WTC11 (cell line): ENCODE measurements around the gene COG4. TPM values are rescaled to one million over a fixed set of nuclear protein-coding genes. Genes with fewer than 3 reads are reported as not detected.

ENCODE experiments used
- FOXJ3 ChIP-seq: sonication (generic); formaldehyde crosslinking; IDR thresholded peaks from 2 replicates; pipeline ENCODE4 v1.9.0; 2021; ENCODE audit warnings: missing genetic modification reagents, mild to moderate bottlenecking, borderline replicate concordance
- GRHL2 ChIP-seq: fragments of 250-450 bp; sonication (Bioruptor Pico); IDR thresholded peaks from 2 replicates; pipeline ENCODE4 v1.8.0; 2022; ENCODE audit warnings: mild to moderate bottlenecking, moderate library complexity; ENCODE audit not compliant: insufficient replicate concordance, severe bottlenecking
- MXD4 ChIP-seq: fragments of 250-450 bp; sonication (Bioruptor Pico); IDR thresholded peaks from 2 replicates; pipeline ENCODE4 v1.8.0; 2021; ENCODE audit warnings: mild to moderate bottlenecking, moderate library complexity, borderline replicate concordance
- NFYB ChIP-seq: sonication (generic); formaldehyde crosslinking; conservative IDR thresholded peaks from 2 replicates; pipeline ENCODE4 v1.8.0; 2022; ENCODE audit warnings: low read depth, missing genetic modification reagents
- OVOL2 ChIP-seq: fragments of 250-450 bp; sonication (Bioruptor Pico); IDR thresholded peaks from 2 replicates; pipeline ENCODE4 v1.9.0; 2021; ENCODE audit warnings: mild to moderate bottlenecking, borderline replicate concordance
- SOX15 ChIP-seq: fragments of 250-450 bp; sonication (Bioruptor Pico); IDR thresholded peaks from 2 replicates; pipeline ENCODE4 v1.9.0; 2021; ENCODE audit warnings: mild to moderate bottlenecking
- TCF7 ChIP-seq: sonication (generic); formaldehyde crosslinking; IDR thresholded peaks from 2 replicates; pipeline ENCODE4 v1.8.0; 2022; ENCODE audit warnings: mild to moderate bottlenecking, low read depth, missing genetic modification reagents, moderate library complexity
- TEAD1 ChIP-seq: sonication (generic); formaldehyde crosslinking; IDR thresholded peaks from 2 replicates; pipeline ENCODE4 v1.8.0; 2022; ENCODE audit warnings: mild to moderate bottlenecking, missing genetic modification reagents
- TP53 ChIP-seq: sonication (generic); formaldehyde crosslinking; IDR thresholded peaks from 2 replicates; pipeline ENCODE4 v1.8.1; 2023; ENCODE audit warnings: mild to moderate bottlenecking, missing genetic modification reagents
- ZNF263 ChIP-seq: sonication (generic); formaldehyde crosslinking; IDR thresholded peaks from 2 replicates; pipeline ENCODE4 v1.8.1; 2022; ENCODE audit warnings: low read depth, mild to moderate bottlenecking, moderate library complexity, missing genetic modification reagents
- ZNF416 ChIP-seq: fragments of 250-450 bp; sonication (Bioruptor Pico); IDR thresholded peaks from 2 replicates; pipeline ENCODE4 v1.9.0; 2021; ENCODE audit warnings: mild to moderate bottlenecking, inconsistent platforms
- total RNA-seq: library from RNA; stranded (reverse); gene quantifications from 3 replicates; pipeline ENCODE4 v1.2.3, GENCODE V29; 2021
- TF ChIP-seq, protein P1 (sequence below): sonication (generic); formaldehyde crosslinking; IDR thresholded peaks from 2 replicates; pipeline ENCODE4 v1.8.0; 2022; ENCODE audit warnings: mild to moderate bottlenecking, missing genetic modification reagents
- TF ChIP-seq, protein P2 (sequence below): sonication (generic); formaldehyde crosslinking; IDR thresholded peaks from 2 replicates; pipeline ENCODE4 v1.8.1; 2023; ENCODE audit warnings: mild to moderate bottlenecking, missing genetic modification reagents, borderline replicate concordance
- TF ChIP-seq, protein P3 (sequence below): sonication (generic); formaldehyde crosslinking; IDR thresholded peaks from 2 replicates; pipeline ENCODE4 v1.8.0; 2022; ENCODE audit warnings: mild to moderate bottlenecking, missing genetic modification reagents
- TF ChIP-seq, protein P4 (sequence below): fragments of 250-450 bp; sonication (Bioruptor Pico); IDR thresholded peaks from 2 replicates; pipeline ENCODE4 v1.9.0; 2021; ENCODE audit warnings: mild to moderate bottlenecking
- TF ChIP-seq, protein P5 (sequence below): sonication (generic); formaldehyde crosslinking; IDR thresholded peaks from 2 replicates; pipeline ENCODE4 v1.8.1; 2022; ENCODE audit warnings: low read depth, mild to moderate bottlenecking, moderate library complexity, missing genetic modification reagents, borderline replicate concordance

COG4 gene
- total RNA-seq, 1 experiment from 2014 or later: 56.6 TPM

DNA sequence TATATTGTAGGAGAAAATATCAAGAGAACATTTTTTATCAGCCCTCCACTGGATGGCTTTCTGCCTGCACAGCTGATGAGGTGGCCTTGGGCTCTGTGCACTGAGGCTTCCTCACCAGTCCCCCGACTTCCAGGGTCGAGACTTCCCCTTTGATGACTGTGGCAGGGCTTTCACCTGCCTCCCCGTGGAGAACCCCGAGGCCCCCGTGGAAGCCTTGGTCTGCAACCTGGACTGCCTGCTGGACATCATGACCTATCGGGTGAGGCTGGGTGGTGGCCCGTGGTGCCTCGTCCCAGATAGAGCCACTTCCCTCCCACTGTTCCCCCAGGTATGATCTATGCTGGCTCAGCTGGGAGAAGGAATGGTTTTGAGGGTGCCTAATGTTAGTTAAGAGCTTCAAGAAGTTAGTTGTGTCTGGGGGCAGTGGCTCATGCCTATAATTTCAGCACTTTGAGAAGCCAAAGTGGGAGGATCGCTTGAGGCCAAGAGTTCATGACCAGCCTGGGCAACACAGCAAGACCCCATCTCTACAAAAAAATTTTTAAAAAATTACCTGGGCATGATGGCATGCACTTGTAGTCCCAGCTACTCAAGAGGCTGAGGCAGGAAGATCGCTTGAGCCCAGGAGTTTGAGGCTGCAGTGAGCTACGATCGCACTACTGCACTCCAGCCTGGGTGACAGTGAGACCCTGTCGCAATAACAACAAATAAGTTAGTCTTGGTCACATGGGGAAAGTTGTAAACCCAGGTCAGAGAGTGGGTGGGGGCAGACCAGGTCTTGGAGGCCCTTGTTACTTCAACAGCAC is 57.2 kb downstream of the COG4 start (continued):
- TF ChIP-seq, protein P1, sequence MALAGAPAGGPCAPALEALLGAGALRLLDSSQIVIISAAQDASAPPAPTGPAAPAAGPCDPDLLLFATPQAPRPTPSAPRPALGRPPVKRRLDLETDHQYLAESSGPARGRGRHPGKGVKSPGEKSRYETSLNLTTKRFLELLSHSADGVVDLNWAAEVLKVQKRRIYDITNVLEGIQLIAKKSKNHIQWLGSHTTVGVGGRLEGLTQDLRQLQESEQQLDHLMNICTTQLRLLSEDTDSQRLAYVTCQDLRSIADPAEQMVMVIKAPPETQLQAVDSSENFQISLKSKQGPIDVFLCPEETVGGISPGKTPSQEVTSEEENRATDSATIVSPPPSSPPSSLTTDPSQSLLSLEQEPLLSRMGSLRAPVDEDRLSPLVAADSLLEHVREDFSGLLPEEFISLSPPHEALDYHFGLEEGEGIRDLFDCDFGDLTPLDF: no peak
- TF ChIP-seq TP53 (CRISPR knock-in tag): no peak
- TF ChIP-seq, protein P2, sequence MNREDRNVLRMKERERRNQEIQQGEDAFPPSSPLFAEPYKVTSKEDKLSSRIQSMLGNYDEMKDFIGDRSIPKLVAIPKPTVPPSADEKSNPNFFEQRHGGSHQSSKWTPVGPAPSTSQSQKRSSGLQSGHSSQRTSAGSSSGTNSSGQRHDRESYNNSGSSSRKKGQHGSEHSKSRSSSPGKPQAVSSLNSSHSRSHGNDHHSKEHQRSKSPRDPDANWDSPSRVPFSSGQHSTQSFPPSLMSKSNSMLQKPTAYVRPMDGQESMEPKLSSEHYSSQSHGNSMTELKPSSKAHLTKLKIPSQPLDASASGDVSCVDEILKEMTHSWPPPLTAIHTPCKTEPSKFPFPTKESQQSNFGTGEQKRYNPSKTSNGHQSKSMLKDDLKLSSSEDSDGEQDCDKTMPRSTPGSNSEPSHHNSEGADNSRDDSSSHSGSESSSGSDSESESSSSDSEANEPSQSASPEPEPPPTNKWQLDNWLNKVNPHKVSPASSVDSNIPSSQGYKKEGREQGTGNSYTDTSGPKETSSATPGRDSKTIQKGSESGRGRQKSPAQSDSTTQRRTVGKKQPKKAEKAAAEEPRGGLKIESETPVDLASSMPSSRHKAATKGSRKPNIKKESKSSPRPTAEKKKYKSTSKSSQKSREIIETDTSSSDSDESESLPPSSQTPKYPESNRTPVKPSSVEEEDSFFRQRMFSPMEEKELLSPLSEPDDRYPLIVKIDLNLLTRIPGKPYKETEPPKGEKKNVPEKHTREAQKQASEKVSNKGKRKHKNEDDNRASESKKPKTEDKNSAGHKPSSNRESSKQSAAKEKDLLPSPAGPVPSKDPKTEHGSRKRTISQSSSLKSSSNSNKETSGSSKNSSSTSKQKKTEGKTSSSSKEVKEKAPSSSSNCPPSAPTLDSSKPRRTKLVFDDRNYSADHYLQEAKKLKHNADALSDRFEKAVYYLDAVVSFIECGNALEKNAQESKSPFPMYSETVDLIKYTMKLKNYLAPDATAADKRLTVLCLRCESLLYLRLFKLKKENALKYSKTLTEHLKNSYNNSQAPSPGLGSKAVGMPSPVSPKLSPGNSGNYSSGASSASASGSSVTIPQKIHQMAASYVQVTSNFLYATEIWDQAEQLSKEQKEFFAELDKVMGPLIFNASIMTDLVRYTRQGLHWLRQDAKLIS (CRISPR knock-in tag): no peak
- no peak for TF ChIP-seq MXD4
- TF ChIP-seq GRHL2: no peak
- TF ChIP-seq, protein P3, sequence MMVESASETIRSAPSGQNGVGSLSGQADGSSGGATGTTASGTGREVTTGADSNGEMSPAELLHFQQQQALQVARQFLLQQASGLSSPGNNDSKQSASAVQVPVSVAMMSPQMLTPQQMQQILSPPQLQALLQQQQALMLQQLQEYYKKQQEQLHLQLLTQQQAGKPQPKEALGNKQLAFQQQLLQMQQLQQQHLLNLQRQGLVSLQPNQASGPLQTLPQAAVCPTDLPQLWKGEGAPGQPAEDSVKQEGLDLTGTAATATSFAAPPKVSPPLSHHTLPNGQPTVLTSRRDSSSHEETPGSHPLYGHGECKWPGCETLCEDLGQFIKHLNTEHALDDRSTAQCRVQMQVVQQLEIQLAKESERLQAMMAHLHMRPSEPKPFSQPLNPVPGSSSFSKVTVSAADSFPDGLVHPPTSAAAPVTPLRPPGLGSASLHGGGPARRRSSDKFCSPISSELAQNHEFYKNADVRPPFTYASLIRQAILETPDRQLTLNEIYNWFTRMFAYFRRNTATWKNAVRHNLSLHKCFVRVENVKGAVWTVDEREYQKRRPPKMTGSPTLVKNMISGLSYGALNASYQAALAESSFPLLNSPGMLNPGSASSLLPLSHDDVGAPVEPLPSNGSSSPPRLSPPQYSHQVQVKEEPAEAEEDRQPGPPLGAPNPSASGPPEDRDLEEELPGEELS: no peak
- TF ChIP-seq, protein P4, sequence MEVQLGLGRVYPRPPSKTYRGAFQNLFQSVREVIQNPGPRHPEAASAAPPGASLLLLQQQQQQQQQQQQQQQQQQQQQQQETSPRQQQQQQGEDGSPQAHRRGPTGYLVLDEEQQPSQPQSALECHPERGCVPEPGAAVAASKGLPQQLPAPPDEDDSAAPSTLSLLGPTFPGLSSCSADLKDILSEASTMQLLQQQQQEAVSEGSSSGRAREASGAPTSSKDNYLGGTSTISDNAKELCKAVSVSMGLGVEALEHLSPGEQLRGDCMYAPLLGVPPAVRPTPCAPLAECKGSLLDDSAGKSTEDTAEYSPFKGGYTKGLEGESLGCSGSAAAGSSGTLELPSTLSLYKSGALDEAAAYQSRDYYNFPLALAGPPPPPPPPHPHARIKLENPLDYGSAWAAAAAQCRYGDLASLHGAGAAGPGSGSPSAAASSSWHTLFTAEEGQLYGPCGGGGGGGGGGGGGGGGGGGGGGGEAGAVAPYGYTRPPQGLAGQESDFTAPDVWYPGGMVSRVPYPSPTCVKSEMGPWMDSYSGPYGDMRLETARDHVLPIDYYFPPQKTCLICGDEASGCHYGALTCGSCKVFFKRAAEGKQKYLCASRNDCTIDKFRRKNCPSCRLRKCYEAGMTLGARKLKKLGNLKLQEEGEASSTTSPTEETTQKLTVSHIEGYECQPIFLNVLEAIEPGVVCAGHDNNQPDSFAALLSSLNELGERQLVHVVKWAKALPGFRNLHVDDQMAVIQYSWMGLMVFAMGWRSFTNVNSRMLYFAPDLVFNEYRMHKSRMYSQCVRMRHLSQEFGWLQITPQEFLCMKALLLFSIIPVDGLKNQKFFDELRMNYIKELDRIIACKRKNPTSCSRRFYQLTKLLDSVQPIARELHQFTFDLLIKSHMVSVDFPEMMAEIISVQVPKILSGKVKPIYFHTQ (CRISPR knock-in tag): no peak
- TF ChIP-seq, protein P5, sequence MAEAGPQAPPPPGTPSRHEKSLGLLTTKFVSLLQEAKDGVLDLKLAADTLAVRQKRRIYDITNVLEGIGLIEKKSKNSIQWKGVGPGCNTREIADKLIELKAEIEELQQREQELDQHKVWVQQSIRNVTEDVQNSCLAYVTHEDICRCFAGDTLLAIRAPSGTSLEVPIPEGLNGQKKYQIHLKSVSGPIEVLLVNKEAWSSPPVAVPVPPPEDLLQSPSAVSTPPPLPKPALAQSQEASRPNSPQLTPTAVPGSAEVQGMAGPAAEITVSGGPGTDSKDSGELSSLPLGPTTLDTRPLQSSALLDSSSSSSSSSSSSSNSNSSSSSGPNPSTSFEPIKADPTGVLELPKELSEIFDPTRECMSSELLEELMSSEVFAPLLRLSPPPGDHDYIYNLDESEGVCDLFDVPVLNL (CRISPR knock-in tag): no peak
- TF ChIP-seq TEAD1 (CRISPR knock-in tag): no peak
- no peak for TF ChIP-seq ZNF263
- no peak for TF ChIP-seq ZNF416 (CRISPR knock-in tag)
- no peak for TF ChIP-seq NFYB
- TF ChIP-seq SOX15: no peak
- TF ChIP-seq TCF7 (CRISPR knock-in tag): no peak
- TF ChIP-seq FOXJ3 (CRISPR knock-in tag): no peak
- no peak for TF ChIP-seq OVOL2 (CRISPR knock-in tag)
